SK-N-MC (cell line): ENCODE results near the gene MINDY4.

Source experiments
- EZH2 ChIP-seq: fragments of 200-600 bp; sonication (generic); IDR thresholded peaks from one replicate; pipeline ENCODE4 v1.6.1; 2017; ENCODE audit warnings: antibody characterized with exemption
- FOXP2 ChIP-seq: optimal IDR thresholded peaks from 2 replicates; pipeline ENCODE3; 2011; ENCODE audit warnings: mild to moderate bottlenecking, moderate library complexity; ENCODE audit not compliant: insufficient read depth; ENCODE audit errors: extremely low read length, control extremely low read depth
- POLR2AphosphoS5 ChIP-seq: IDR thresholded peaks from 2 replicates; pipeline ENCODE4 v1.6.1; 2012; ENCODE audit warnings: mild to moderate bottlenecking, low read depth, low read length, borderline replicate concordance

GRCh38 chr7:30841025-30841735, 70.0 kb downstream of the MINDY4 start:
- TF ChIP-seq POLR2AphosphoS5 (no peak), EZH2 (no peak), FOXP2 (no peak)
